Stimulated activated CD8-positive, alpha-beta memory T cell treated with anti-CD3 and anti-CD28 coated beads, Interleukin-12 subunit alpha, Interleukin-12 subunit beta, amount 100 ng/mL, for 1 hour (primary cell): ENCODE data around the gene OGFOD3.
"Not testable (repeated sequence)": the region's sequence is repeated elsewhere in the genome, so short reads cannot be mapped to it uniquely, and the experiment has no call there.

Experiments used
- DNase-seq: peaks from one replicate; pipeline ENCODE4 v3.0.0-alpha.2; 2020; ENCODE audit warnings: low read depth

Gene OGFOD3

GRCh38 chr17:82418001-82418986 is at the start of gene OGFOD3, which contains the start of gene HEXD:
Gene OGFOD3 (minus strand): TSS chr17:82418586. CDS start chr17:82418485, 101 bp downstream.
Gene HEXD (plus strand): TSS chr17:82418347. CDS start chr17:82419800, 1,453 bp downstream.
- peak; percentile 63 for DNase-seq

DNA sequence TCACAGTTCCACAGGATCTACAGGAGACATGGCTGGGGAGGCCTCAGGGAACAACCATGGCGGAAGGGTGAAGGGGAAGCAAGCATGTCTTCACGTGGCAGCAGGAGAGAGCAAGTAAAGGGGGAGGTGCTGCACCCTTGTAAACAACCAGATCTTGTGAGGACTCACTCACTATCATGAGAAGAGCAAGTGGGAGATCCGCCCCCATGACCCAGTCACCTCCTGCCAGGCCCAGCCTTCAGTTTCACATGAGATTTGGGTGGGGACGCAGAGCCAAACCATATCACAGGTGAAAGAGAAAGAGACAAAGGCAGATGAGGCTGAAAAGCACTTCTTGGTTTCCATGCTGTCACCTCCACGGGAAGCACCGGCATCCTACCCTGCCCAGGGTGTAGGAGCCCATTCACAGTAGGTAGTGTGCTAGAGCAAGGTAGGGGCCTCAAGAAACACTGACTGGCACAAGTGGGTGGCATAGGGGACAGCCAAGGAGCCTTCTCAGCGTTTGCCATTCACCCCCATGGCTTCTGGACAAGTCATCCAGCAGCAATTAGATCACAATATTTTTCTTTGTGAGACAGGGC is 46.7 kb upstream of the OGFOD3 start:
- no peak for DNase-seq

DNA sequence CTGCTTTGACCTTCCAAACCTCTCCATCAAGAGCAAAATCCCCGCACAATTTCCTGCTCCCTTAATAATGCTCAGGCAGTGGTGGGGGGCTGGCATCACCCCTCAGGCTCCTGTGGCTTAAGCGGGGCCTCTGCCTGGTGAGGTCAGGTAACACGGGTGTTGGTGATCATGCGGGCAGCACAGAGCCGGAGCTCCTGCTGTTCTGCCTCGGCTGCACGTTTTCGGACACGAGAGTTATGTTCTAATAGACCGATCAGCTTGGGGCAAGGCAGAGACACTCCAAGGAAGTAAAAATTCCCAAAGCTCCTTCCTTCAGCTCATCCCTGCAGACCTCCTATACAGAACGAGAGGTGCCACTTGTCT is 46.2 kb upstream of the OGFOD3 start:
- no peak for DNase-seq

DNA sequence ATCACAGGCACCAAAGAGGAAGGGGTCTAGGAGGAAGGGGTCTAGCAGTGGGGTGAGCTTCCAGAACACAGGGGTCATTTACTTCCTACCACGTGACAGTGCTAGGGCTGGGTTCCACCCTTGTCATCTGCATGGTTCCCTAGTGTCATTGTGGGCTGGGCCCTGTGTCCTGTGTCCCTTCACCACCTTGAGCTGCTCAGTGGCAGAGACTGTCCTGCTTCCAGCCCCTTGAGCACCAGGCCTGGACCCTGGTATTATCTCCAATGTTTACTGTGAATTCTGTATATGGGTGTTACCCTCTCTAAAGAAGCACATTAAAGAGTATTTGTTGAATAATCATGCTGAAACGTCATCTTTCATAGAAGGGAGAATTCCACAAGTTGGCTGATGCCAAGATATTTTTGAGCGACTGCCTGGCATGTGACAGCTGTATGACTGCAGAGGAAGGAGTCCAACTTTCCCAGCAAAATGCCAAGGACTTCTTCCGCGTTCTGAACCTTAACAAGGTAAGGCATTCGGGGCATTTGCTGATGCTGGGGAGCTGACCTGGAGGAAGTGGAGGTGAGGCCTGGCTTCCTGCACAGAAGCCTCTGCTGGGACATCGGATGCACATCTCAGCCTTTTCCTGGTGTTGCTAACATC is 45.7 kb upstream of the OGFOD3 start:
- no peak for DNase-seq

DNA sequence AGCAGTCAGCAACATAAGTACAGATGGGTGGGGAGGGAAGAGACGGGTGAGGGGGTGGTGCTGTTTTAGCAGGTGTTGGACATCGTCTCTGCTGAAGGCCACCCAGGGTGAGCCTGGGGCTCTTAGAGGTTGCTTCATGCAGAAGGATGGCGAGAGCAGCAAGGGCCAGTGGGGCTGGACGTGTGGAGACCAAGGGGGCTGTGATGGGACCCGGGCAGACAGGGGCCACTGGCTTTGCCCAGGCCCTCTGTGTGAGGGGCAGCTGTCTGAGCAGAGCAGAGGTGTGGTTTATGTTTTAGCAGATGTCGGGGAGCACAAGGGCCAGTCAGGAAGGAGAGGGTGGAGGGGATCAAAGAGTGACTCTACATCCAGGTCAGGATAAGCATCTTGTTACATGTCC is 45.0 kb upstream of the OGFOD3 start:
- DNase-seq, result no peak

- DNase-seq, result no peak
These were observed 43.6 kb upstream of the OGFOD3 start for GRCh38 chr17:82461827-82462524.

DNA sequence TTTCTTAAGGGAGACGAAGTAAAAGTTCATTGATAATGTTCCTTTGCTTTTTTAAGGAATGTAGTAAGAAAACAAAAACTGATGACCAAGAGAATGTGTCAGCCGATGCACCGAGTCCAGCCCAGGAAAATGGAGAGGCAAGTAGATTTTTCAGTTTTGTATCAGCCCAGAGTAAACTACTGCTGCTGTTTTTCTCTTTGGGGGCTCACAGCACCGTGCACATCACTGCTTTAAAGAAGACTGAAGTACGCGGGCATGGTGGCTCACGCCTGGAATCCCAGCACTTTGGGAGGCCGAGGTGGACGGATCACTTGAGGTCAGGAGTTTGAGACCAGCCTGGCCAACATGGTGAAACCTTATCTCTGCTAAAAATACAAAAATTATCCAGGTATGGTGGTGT is 41.5 kb upstream of the OGFOD3 start:
- not testable (repeated sequence) for DNase-seq

- no peak for DNase-seq
These were observed 40.6 kb upstream of the OGFOD3 start for GRCh38 chr17:82458885-82459424.

DNA sequence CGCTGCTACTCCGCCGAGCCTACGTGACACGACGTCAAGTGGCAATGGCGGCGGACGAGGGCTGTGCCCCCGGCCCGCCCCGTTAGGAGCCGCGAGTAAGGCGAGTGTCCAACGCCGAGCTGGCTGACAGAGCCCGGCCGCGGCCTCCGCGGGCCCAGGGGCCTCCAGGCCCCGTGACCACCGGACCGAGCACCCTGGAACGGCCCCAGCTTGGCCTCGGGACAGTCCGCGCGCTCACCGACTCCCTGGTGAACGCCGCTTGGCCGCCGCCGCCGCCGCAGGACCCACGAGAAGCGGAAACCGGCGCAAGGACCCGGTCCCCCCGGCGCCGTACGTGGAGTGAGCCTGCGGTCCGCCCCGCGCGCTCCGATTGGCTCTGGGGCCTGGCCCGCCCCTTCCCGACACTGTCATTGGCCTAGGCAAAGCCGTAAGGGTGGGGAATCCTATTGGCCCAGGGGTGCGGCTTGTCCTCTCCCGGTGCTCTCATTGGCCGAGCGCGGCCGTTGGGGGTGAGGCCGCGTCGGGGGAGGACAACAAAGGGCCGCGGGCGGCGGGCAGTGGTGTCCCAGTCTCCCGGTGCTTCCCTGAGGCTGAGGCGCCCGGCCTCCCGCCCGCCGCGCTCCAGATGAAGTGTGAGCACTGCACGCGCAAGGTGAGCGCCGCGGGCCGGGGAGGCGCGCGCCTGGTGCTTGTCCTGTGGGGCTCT is 39.9 kb upstream of the OGFOD3 start, which contains the start of gene NARF:
TSS of gene NARF (plus strand) at position 563 of the 706 bp plus-strand sequence. CDS start at position 626, 63 bp downstream.
- peak; percentile 93 for DNase-seq

- peak; percentile 87 for DNase-seq
These were observed 39.5 kb upstream of the OGFOD3 start for GRCh38 chr17:82457929-82458178.

- DNase-seq, result no peak
These were observed 38.9 kb upstream of the OGFOD3 start for GRCh38 chr17:82457073-82457928.

GRCh38 chr17:82453706-82454105 is 35.3 kb upstream of the OGFOD3 start:
- not testable (repeated sequence) for DNase-seq

DNA sequence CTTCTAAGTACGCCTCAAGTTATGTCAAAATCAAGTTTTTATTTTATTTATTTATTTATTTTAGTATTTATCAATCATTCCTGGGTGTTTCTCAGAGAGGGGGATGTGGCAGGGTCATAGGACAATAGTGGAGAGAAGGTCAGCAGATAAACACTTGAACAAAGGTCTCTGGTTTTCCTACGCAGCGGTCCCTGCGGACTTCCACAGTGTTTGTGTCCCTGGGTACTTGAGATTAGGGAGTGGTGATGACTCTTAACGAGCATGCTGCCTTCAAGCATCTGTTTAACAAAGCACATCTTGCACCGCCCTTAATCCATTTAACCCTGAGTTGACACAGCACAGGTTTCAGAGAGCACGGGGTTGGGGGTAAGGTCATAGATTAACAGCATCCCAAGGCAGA is 34.8 kb upstream of the OGFOD3 start:
- not testable (repeated sequence) for DNase-seq

- DNase-seq, result no peak
These were observed 33.8 kb upstream of the OGFOD3 start for GRCh38 chr17:82452162-82452561.

DNA sequence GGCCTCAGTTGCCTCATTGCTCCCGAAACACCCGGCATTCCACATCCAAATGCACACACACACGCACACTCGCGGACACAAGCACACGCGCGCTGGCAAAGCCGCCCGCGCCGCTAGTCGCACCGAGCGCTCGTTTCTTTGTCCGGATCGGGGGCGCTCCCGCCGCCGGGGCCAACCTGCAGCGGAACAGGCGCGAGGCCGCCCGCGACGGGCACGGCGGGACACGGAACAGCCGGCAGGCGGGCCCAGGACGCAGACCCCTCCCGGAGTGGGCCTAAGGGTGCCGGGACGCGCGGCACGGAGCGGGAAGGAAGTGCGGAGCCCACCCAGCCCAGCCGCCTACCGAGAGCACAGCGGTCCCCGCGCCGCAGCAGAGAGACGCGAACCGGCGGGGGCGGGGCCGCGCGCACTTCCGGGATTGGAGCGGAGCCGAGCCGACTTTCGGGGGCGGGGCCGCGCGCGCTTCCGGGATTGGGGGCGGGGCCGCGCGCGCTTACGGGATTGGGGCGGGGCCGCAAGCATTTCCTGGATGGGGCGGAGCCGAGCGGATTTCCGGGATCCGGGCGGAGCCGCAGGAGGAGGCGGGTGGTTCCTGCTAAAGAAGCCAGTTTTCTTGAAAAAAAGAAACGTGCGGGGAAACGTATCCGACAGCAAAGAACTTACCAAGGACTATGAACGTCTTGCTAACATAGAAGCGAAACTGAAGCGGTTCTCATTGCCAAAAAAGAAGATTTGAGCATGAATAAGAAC is 32.1 kb upstream of the OGFOD3 start, which contains the start of gene CYBC1:
TSS of gene CYBC1 (minus strand) at position 396 of the 750 bp plus-strand sequence. CDS start 1,498 bp downstream, outside the sequence.
- peak; percentile 94 for DNase-seq

DNA sequence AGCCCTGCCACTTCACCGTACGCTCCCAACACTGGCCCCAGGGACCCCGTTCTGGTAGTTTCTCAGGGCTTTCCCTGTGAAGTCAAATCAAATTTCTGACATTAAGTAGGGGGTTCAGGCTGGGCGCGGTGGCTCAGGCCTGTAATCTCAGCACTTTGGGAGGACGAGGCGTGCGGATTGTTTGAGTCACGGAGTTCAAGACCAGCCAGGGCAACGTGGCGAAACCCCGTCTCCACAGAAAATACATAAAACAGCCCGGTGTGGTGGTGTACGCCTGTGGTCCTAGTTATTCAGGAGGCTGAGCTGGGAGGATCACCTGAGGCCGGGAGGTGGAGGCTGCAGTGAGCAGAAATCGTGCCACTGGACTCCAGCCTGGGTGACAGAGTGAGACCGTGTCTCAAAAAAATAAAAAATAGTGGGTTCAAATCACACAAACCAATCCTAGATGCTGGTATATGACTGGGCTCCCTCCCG is 31.5 kb upstream of the OGFOD3 start:
- DNase-seq, result peak; percentile 12

DNA sequence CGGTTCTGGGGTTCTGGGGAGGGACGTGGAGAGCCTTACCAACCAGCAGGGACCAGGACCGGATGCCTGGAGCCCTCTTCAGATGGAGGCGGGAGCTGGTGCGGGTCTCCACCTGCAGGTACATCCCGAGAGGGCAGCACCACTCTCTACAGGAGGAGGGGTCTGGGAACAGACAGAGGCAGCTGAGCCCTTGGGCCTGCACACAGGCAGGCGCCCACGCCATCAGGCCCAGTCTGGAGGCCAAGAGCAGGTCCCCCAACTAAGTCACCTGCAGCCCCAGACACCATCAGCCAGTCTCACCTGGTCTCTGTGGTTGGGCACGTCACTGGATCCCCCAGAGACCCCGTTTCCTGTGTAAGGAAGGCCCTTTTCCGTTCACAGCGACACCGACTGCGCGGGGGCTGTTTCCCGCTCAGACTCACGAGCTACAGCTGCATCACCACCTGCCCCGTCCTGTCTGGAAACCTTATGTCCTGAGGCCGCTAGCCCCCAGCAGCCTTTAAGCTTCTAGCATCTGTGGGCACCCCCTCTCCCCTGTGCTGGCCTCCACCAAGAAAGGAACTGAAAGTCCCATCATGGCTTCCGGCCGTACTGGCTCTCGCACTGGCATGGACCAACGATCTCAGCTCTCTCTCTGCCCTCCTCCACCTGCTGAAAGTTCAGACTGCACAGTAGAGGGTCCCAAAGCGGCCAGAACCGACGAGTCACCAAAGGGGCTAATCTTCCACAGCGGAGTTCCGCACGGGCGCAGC is 30.9 kb upstream of the OGFOD3 start:
- DNase-seq, result peak; percentile 57

- no peak for DNase-seq
These were observed 29.5 kb upstream of the OGFOD3 start for GRCh38 chr17:82447876-82448275.

DNA sequence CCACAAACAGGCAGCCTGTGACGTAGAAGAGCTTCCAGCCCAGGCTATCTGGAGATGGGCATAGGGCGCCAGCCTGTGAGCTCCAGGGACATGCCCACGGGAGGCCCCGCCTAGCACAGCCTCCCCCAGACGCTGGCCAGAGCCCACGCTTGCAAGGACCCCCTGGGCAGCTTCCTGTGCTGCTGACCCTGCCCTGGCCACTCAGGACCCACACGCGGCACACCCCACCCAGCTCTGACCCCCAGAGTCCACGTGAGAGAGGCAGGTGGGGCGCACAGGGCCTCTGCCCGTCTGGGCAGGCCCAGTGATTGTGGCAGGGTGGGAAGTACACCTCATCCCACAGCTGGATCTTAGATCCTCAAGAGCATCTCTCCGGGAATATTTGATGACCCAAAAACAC is 28.3 kb upstream of the OGFOD3 start:
- no peak for DNase-seq
